Measurements from ENCODE around the gene DIP2C. TPM values are rescaled to one million over a fixed set of nuclear protein-coding genes. Genes with fewer than 3 reads are reported as not detected.
"Not testable (repeated sequence)": the region's sequence is repeated elsewhere in the genome, so short reads cannot be mapped to it uniquely, and the experiment has no call there.

DIP2C gene
- total and polyA plus RNA-seq, 2 experiments from 2014 or later = 9.1 to 15.8 TPM

DNA sequence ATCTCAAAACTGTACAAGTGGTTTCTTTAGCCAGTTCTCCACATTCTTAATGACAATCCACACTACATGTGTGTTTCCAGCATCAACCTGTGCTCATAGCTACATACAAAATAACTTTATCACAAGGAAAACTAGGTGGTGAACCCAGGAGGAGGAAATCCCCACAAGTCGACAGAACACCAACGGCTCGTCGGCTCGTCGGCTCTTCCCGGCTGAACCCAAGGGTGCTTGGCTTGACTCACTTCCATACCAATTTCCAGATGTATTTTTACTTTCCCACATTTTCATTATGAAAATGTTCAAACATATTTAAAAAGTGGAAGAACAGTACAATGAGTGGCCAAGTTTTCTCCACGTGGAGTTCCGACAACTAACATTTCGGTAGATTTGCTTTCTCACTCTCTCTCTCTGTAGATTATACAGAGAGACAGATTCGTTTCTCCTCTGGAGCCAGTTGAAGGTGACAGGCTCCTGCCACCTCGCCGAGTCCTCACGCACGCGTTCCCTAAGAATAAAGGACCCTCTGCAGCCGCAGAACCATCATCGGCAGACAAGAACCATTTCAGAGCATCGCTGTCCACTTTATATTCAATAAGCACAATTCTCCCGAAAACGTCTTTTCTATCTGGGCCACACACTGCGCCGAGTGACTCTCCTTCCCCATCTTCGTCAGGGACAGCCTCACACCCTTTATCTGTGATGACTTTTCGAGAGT lies 53.3 kb downstream of the DIP2C start:
- no peaks in the 10 kb centered on the region for H3K27me3 ChIP-seq
- DNase-seq (ENCODE audit: low read depth in 1 of 2, low spot score in 1 of 2) = no peak
- no peaks in the 10 kb centered on the region for H3K9me3 ChIP-seq (ENCODE audit: low read depth)
- no peak overlapping the region for H3K27ac ChIP-seq
- TF ChIP-seq, protein P1, sequence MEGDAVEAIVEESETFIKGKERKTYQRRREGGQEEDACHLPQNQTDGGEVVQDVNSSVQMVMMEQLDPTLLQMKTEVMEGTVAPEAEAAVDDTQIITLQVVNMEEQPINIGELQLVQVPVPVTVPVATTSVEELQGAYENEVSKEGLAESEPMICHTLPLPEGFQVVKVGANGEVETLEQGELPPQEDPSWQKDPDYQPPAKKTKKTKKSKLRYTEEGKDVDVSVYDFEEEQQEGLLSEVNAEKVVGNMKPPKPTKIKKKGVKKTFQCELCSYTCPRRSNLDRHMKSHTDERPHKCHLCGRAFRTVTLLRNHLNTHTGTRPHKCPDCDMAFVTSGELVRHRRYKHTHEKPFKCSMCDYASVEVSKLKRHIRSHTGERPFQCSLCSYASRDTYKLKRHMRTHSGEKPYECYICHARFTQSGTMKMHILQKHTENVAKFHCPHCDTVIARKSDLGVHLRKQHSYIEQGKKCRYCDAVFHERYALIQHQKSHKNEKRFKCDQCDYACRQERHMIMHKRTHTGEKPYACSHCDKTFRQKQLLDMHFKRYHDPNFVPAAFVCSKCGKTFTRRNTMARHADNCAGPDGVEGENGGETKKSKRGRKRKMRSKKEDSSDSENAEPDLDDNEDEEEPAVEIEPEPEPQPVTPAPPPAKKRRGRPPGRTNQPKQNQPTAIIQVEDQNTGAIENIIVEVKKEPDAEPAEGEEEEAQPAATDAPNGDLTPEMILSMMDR (IDR thresholded peaks at IDR 0.05; ENCODE audit: low read depth, low read length) = no peak
- H3K4me1 ChIP-seq (ENCODE audit: low read depth) = peaks cover 4% of the 10 kb centered on the region
- no peaks in the 10 kb centered on the region for H3K36me3 ChIP-seq
- H3K4me3 ChIP-seq = no peak overlapping the region

DNA sequence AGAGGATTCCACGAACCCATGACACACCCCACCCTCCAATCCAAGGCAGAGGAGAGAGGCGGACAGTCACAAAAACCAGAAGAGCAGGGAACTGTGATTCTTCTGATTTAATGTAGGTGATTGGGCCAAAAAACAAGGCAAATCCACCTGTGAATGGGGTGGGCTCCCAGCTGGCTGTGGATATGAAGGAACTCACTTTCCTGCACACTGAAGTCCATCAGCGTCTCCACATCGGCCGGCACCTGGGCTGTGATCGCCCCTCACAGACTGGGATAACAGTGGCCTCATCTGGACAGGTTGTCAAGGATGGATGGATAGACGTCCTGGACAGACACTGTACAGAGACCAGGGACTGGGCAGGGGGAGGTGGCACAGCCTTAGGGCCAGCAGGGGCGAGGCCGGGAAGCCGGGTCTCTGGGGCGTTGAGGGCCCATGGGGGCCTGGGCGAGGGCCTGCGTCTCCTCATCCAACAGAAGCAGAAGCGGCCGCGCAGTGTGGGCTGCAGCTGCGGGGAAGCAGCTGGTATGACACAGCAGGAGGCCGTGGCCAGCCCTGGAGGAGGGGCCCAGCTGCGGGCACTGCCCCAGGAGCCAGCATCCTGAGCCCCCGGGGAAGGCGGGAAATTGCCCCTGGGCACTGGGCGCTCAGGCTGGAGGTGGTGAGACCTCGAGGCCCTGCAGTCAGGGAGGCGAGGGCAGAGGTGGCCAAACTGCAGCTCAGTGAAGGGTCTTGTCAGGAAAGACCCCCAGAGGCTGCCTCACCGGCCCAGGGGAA lies 54.2 kb downstream of the DIP2C start:
- Histone ChIP-seq H3K36me3 (no peaks in the 10 kb centered on the region), H3K9me3 (ENCODE audit: low read depth) (no peaks in the 10 kb centered on the region), H3K4me3 (no peak overlapping the region), H3K4me1 (ENCODE audit: low read depth) (peaks cover 4% of the 10 kb centered on the region), H3K27me3 (no peaks in the 10 kb centered on the region), H3K27ac (no peak overlapping the region)
- no peak for DNase-seq (ENCODE audit: low read depth in 1 of 2, low spot score in 1 of 2)
- TF ChIP-seq, protein P1 (IDR thresholded peaks at IDR 0.05; ENCODE audit: low read depth, low read length) = no peak

DNA sequence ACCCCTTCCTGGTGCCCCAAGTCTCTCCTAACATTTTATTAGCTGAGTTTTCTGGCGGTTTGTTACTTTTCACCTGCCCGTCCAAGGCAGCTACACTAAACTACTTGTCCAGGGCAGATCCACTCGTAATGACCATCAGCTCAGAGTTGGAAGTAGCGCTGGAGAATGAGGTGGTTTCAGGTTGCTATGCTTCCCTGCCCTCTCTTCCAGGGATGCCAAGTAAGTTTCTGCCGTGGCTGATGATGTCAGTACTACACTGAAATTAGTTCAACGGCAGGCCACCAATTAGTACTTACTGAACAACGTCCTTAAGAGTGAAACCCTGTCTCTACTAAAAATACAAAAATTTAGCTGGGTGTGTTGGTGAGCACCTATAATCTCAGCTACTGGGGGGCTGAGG lies 55.2 kb downstream of the DIP2C start:
- H3K27me3 ChIP-seq = no peaks in the 10 kb centered on the region
- TF ChIP-seq, protein P1 (IDR thresholded peaks at IDR 0.05; ENCODE audit: low read depth, low read length) = no peak
- no peaks in the 10 kb centered on the region for H3K9me3 ChIP-seq (ENCODE audit: low read depth)
- no peaks in the 10 kb centered on the region for H3K36me3 ChIP-seq
- H3K27ac ChIP-seq = no peak overlapping the region
- no peak overlapping the region for H3K4me3 ChIP-seq
- no peak for DNase-seq (ENCODE audit: low read depth in 1 of 2, low spot score in 1 of 2)
- peaks cover 4% of the 10 kb centered on the region for H3K4me1 ChIP-seq (ENCODE audit: low read depth)

DNA sequence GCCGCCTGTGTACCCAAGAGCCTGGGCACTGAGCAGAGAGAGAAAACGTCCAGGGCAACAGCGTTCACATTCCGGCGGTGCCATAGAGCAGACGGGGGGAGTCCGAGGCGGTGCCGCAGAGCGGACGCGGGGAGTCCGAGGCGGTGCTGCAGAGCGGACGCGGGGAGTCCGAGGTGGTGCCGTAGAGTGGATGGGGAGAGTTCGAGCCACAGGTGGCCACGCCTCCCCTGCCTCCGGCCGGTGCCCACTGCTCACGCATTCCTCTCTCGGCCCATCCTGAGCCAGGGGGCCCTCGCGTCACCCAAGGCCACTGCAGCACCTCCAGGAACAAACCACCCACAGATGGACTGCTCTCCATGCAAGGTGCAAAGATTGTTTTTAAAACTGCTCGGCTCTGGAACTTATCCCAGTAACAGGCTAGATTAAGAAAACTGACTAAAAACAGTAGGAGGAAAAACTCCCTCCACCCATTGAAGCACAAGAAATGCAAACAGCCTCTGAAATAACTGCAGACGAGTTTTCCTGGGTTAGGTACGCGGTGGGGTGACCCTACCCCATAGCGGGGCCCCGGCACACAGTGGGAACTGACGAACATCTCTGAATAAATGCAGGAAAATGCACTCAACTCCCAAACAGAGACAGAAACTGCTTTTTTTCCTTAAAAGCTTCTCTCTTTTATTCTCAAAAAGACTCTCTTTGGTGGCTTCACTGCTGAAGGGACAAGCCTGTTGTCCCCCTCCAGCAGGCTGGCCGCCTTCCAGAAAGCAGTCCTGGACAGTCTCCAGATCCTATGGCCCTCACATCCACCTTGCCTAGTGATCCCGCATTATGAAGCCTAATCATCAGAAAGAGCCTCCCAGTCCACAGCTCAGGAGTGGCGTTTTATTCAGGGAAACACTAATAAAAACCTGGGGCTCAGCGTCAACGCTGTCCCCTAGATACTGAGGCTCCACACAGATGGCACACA lies 55.9 kb downstream of the DIP2C start:
- TF ChIP-seq, protein P1 (IDR thresholded peaks at IDR 0.05; ENCODE audit: low read depth, low read length) = no peak
- H3K27ac ChIP-seq = no peak overlapping the region
- peak in 1 of 2 donors; percentile 20 for DNase-seq (ENCODE audit: low read depth in 1 of 2, low spot score in 1 of 2)

DNA sequence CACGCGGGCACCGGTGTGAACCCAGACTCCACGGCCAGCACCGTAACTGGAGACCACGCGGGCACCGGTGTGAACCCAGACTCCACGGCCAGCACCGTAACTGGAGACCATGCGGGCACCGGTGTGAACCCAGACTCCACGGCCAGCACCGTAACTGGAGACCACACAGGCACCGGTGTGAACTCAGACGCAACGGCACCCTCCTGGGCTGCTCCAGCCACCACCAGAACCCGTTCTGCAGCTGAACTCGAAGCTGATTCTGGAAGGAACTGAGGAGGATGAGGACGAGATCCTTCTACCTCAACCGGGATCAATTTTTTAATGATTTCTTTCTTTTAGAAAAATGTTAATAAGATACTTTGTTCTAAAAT lies 56.7 kb downstream of the DIP2C start:
- DNase-seq (ENCODE audit: low read depth in 1 of 2, low spot score in 1 of 2); H3K9me3 ChIP-seq (ENCODE audit: low read depth); H3K27ac ChIP-seq; H3K36me3 ChIP-seq; H3K4me3 ChIP-seq; H3K4me1 ChIP-seq (ENCODE audit: low read depth); H3K27me3 ChIP-seq: not testable (repeated sequence)

More for the DNA sequence above, 55.9 kb downstream of the DIP2C start:
- Histone ChIP-seq H3K4me1 (ENCODE audit: low read depth) (peaks cover 4% of the 10 kb centered on the region), H3K4me3 (no peak overlapping the region), H3K9me3 (ENCODE audit: low read depth) (no peaks in the 10 kb centered on the region), H3K27me3 (no peaks in the 10 kb centered on the region), H3K36me3 (no peaks in the 10 kb centered on the region)

DNA sequence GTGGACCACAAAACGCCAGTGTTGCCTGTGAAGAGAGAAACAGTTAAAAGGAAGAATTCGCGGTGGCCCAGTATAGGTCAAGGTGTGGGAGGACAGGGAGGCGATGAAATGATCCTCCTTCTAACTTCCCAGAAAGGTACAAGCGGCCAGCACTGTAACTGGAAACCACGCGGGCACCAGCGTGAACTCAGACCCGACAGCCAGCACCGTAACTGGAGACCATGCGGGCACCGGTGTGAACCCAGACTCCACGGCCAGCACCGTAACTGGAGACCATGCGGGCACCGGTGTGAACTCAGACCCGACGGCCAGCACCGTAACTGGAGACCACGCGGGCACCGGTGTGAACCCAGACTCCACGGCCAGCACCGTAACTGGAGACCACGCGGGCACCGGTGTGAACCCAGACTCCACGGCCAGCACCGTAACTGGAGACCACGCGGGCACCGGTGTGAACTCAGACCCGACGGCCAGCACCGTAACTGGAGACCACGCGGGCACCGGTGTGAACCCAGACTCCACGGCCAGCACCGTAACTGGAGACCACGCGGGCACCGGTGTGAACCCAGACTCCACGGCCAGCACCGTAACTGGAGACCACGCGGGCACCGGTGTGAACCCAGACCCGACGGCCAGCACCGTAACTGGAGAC lies 57.2 kb downstream of the DIP2C start:
- H3K4me3 ChIP-seq; H3K27ac ChIP-seq; H3K9me3 ChIP-seq (ENCODE audit: low read depth); H3K27me3 ChIP-seq; DNase-seq (ENCODE audit: low read depth in 1 of 2, low spot score in 1 of 2); H3K4me1 ChIP-seq (ENCODE audit: low read depth); H3K36me3 ChIP-seq: not testable (repeated sequence)
